Ovary (tissue), 3 donors: Measurements from ENCODE around the gene ASCL2.

ENCODE experiments used
- CTCF ChIP-seq, 3 donors: fragments of 450-650 bp in 2 of 3; fragments of 200-600 bp in 1 of 3; IDR thresholded peaks; one replicate each; pipeline versions ENCODE4 v1.5.1 to v1.8.0; 2016 to 2022; ENCODE audit warnings: antibody characterized with exemption in 3 of 3, mild to moderate bottlenecking in 1 of 3
- POLR2A ChIP-seq: fragments of 450-650 bp; IDR thresholded peaks from one replicate; pipeline ENCODE4 v1.6.1; 2017; ENCODE audit warnings: antibody characterized with exemption, mild to moderate bottlenecking, moderate library complexity
- donor health status: DM: no; HTN: no; CAD: no.

GRCh38 chr11:2271327-2272227, 1.2 kb upstream of the ASCL2 start:
- no peak for TF ChIP-seq CTCF (IDR thresholded peaks at IDR 0.05)
- TF ChIP-seq POLR2A: no peak
